ENCODE results near the gene RPS6KB1. TPM values are rescaled to one million over a fixed set of nuclear protein-coding genes. Genes with fewer than 3 reads are reported as not detected.
A peak's percentile ranks its signal among the peaks of the same experiment; 100 is the strongest.
"Not testable (repeated sequence)": the region's sequence is repeated elsewhere in the genome, so short reads cannot be mapped to it uniquely, and the experiment has no call there.

RPS6KB1 gene
- total RNA-seq, 2 experiments from 2014 or later = 41.6 to 44.8 TPM

DNA sequence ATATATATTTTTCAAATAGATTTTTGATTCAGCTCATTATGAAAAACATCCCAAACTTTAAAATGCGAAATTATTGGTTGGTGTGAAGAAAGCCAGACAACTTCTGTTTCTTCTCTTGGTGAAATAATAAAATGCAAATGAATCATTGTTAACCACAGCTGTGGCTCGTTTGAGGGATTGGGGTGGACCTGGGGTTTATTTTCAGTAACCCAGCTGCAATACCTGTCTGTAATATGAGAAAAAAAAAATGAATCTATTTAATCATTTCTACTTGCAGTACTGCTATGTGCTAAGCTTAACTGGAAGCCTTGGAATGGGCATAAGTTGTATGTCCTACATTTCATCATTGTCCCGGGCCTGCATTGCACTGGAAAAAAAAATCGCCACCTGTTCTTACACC is 54.4 kb downstream of the RPS6KB1 start:
- intact Hi-C loops (cut with micrococcal nuclease); POLR2A ChIA-PET; H3K4me3 Mint-ChIP-seq; H3K9me3 Mint-ChIP-seq; H3K27me3 Mint-ChIP-seq: not testable (repeated sequence)
- CTCF ChIA-PET = interaction anchor here (0.5 kb wide), 1 partner anchor 88 kb away, joined by 3 read pairs; no protein-coding TSS in a partner anchor
- DNase-seq = peak; percentile 40
- peak overlapping the region; percentile 58 for H3K27ac Mint-ChIP-seq
- peaks cover 44% of the 10 kb centered on the region for H3K36me3 Mint-ChIP-seq
- peaks cover 28% of the 10 kb centered on the region for H3K4me1 Mint-ChIP-seq (ENCODE audit: low read depth)

DNA sequence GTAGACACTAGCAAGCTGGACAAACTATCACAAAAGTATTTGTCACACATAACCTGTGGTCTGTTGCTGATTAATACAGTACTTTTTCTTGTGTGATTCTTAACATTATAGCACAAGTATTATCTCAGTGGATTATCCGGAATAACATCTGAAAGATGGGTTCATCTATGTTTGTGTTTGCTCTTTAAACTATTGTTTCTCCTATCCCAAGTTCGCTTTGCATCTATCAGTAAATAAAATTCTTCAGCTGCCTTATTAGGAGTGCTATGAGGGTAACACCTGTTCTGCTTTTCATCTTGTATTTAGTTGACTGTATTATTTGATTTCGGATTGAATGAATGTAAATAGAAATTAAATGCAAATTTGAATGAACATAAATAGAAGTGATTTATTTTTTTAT is 57.1 kb downstream of the RPS6KB1 start:
- Mint-ChIP-seq H3K27ac (no peak overlapping the region), H3K4me1 (ENCODE audit: low read depth) (peaks cover 26% of the 10 kb centered on the region), H3K36me3 (peaks cover 39% of the 10 kb centered on the region), H3K9me3 (no peaks in the 10 kb centered on the region), H3K4me3 (no peak overlapping the region), H3K27me3 (no peaks in the 10 kb centered on the region)
- POLR2A ChIA-PET = no interaction called here
- intact Hi-C loops (cut with micrococcal nuclease) = no loop called here
- DNase-seq = no peak
- CTCF ChIA-PET = interaction anchor here (0.7 to 2.3 kb wide), 3 partner anchors 8 to 90 kb away, joined by 3 to 8 read pairs (median 5); no protein-coding TSS in a partner anchor

DNA sequence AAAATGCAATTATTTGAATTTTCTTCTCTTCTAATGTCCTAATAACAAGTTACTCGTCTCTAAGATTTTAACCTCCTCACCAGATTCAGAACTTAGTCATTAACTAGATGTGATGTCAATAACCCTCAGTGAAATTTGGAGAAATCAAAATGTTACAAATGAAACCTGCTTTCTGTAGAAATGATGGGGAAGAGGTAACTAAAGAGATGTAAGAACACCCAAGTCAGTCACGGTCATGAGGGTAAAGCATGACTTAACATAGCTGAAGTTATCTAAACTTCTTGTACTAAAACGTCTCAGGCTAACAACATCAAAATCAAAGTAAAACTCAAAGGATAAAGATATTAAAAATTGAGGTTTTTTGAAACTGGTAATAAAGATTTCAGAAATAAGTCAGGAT is 61.9 kb downstream of the RPS6KB1 start:
- Mint-ChIP-seq H3K4me3 (no peak overlapping the region), H3K27me3 (no peaks in the 10 kb centered on the region), H3K27ac (no peak overlapping the region), H3K36me3 (peaks cover 33% of the 10 kb centered on the region), H3K4me1 (ENCODE audit: low read depth) (peaks cover 13% of the 10 kb centered on the region), H3K9me3 (no peaks in the 10 kb centered on the region)
- POLR2A ChIA-PET = interaction anchor here (2.0 kb wide), 1 partner anchor 10 kb away, joined by 5 read pairs; the partner anchor contains the start of gene RNFT1
- intact Hi-C loops (cut with micrococcal nuclease) = no loop called here
- CTCF ChIA-PET = no interaction called here
- no peak for DNase-seq

DNA sequence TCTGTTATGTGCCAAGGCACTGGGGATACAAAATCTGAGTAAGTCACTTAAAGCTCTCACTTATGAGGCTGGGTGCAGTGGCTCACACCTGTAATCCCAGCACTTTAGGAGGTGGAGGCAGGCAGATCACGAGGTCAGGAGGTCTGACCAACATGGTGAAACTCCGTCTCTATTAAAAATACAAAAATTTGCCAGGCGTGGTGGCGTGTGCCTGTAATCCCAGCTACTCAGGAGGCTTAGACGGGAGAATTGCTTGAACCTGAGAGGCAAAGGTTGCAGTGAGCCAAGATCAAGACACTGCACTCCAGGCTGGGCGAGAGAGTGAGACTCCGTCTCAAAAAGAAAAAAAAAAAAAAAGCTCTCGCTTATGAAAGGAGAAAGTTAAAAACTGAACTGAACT is 66.7 kb downstream of the RPS6KB1 start:
- CTCF ChIA-PET; DNase-seq; H3K27ac Mint-ChIP-seq; H3K9me3 Mint-ChIP-seq; H3K4me3 Mint-ChIP-seq; intact Hi-C loops (cut with micrococcal nuclease); POLR2A ChIA-PET; H3K27me3 Mint-ChIP-seq: not testable (repeated sequence)
- Mint-ChIP-seq H3K36me3 (peaks cover 30% of the 10 kb centered on the region), H3K4me1 (ENCODE audit: low read depth) (peaks cover 22% of the 10 kb centered on the region)

DNA sequence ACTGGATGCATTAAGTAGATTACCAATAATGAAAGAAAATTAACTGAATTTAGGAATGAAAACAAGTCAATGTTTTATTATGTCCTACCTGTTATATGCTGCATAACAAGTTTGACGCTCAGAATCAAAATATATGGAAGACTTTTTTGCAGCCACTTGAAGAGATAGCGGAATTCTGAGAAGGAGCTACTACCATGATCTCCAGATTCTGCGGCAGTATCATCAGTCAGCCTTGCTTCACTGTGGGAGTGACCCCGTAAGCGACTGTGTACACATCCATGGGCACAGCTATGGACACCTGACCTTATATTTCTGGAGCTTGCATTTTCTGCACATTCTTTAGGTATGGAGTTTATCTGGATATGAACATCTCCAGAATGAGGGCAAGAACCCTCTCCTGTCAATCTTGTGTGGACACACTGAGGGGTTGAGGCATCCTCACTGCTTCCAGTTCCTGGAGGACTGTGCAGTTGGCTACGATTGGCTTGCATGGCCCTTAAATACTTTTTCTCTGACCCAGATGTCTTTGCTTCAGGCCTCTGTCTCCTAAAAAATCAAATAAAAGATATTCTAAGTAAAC is 69.9 kb downstream of the RPS6KB1 start:
- peak overlapping the region; percentile 75 for H3K4me3 Mint-ChIP-seq
- no peak for DNase-seq
- H3K27ac Mint-ChIP-seq = no peak overlapping the region
- H3K36me3 Mint-ChIP-seq = peaks cover 15% of the 10 kb centered on the region
- no peaks in the 10 kb centered on the region for H3K9me3 Mint-ChIP-seq
- H3K4me1 Mint-ChIP-seq (ENCODE audit: low read depth) = peaks cover 23% of the 10 kb centered on the region
- CTCF ChIA-PET = interaction anchor here (1.3 kb wide), 1 partner anchor 49 kb away, joined by 4 read pairs; no protein-coding TSS in a partner anchor
- intact Hi-C loops (cut with micrococcal nuclease) = loop anchor here (5.0 kb wide), 1 partner anchor 51 kb away; no protein-coding TSS in a partner anchor
- no peaks in the 10 kb centered on the region for H3K27me3 Mint-ChIP-seq
- POLR2A ChIA-PET = no interaction called here

DNA sequence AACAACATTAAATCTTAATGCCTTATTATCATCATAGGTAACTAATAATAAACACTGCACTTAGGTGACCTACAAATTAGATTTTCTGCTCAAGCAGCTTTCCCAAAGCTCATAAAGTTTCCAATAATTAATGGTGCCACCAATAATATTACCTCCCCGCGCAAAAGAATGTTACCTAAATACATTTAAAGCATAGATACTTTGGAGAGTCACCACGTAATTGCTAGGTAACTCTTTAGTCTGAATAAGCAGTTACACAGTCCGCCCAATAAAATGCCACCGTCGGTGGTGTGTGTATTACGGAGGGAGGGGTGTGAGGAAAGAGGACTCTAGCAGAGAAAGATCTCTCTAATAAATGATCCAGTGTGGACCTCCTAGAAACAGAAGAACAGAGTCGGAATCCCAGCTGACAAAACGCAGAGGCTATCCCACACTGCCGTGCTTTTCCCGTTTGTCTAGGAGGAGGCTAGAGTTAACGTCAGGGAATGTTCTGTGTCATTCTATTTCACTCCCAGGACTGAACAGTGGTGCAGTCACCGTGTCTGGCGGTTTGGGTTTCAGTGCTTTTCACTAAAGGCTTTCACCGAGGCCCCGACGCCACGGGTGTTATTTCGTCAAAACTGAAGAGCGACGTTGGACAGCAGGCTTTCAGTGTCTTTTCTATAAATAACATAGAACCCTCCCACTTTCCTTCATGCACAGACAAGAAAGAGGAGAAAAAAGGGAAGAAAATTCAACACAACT is 71.0 kb downstream of the RPS6KB1 start:
- peak; percentile 74 for DNase-seq
- Mint-ChIP-seq H3K4me1 (ENCODE audit: low read depth) (peaks cover 20% of the 10 kb centered on the region), H3K4me3 (peak overlapping the region; percentile 75), H3K27me3 (no peaks in the 10 kb centered on the region), H3K9me3 (no peaks in the 10 kb centered on the region), H3K36me3 (peaks cover 11% of the 10 kb centered on the region), H3K27ac (peak overlapping the region; percentile 85)
- intact Hi-C loops (cut with micrococcal nuclease) = loop anchor here (1.0 to 5.0 kb wide), 3 partner anchors 23 to 72 kb away; partner anchors contain the start of gene TUBD1
- ChIA-PET CTCF (interaction anchor here (1.6 to 1.7 kb wide), 2 partner anchors 50 to 73 kb away, joined by 5 to 6 read pairs; no protein-coding TSS in a partner anchor), POLR2A (interaction anchor here (0.6 to 1.9 kb wide), 9 partner anchors 10 to 811 kb away, joined by 3 to 10 read pairs (median 4); partner anchors contain the start of genes HEATR6, RPS6KB1, TUBD1 and USP32)

DNA sequence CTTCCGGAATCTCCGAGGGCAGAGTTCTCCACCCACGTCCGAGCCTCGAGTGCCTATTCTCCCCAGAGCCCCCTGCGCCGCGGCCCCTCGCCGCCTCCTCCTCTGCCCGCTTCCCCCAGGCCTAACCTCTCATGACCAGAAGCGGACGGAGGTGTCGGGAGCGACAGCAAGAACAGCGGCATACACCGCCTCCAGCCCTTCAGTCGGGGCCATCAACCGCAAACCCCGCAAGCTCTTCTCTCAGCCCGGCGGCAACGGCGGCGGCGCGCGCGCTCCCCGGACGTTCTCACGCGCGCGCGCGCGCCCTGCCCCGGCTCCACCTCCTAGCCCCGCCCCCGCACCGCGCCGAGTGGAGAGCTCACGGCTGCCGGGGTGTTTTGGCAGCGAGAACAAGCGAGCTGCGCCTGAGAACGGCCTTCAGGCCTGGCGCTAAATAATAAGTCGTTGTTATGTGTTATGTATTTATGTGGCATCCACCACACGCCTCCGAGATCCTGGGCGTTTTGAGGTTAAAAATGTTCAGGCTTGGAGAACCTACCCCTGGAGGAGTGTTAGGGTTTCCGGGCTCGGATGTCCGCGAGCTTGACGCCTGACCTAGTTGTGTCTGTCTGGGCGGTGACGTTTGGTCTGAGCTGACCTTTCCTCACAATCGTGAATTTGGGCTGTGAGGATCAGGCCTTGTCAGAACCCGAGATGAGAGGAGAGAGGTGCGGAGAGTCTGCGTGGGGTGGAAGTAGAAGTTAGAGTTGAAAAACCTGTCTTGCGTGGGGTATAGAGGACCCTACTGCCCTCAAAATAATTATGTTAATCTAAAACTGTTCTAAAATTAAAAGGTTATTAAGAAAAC is 71.8 kb downstream of the RPS6KB1 start, which contains the start of gene RNFT1:
RNFT1 (minus strand) TSS at position 259 of the 847 bp plus-strand sequence; CDS start at position 182, 77 bp downstream.
- peaks cover 17% of the 10 kb centered on the region for H3K4me1 Mint-ChIP-seq (ENCODE audit: low read depth)
- H3K27ac Mint-ChIP-seq = peak within 1 kb of the TSS; percentile 85
- ChIA-PET POLR2A (interaction anchor here (0.6 to 1.9 kb wide), 11 partner anchors 10 to 812 kb away, joined by 3 to 10 read pairs (median 4); partner anchors contain the start of genes HEATR6, RPS6KB1, TUBD1 and USP32), CTCF (interaction anchor here (0.5 to 1.7 kb wide), 4 partner anchors 51 to 1207 kb away, joined by 3 to 6 read pairs (median 4); no protein-coding TSS in a partner anchor)
- intact Hi-C loops (cut with micrococcal nuclease) = loop anchor here (1.0 to 5.0 kb wide), 3 partner anchors 23 to 72 kb away; partner anchors contain the start of gene TUBD1
- DNase-seq = peak; percentile 93
- H3K27me3 Mint-ChIP-seq = no peaks in the 10 kb centered on the region
- H3K4me3 Mint-ChIP-seq = peak within 1 kb of the TSS; percentile 75
- peaks cover 7% of the 10 kb centered on the region for H3K36me3 Mint-ChIP-seq
- no peaks in the 10 kb centered on the region for H3K9me3 Mint-ChIP-seq

DNA sequence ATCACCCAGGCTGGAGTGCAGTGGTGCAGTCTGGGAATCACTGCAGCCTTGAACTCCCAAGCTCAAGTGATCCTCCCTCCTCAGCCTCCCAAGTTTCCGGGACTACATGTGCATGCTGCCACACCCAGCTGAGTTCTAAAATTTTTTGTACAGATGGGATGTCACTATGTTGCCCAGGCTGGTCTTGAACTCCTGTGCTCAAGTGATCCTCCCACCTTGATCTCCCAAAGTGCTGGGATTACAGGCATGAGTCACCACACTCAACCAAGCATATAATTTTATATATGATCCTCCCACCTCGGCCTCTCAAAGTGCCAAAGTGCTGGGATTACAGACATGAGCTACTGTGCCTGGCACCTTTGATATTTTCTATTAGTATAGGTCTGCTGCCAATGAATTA is 78.8 kb downstream of the RPS6KB1 start:
- DNase-seq; H3K27me3 Mint-ChIP-seq; H3K4me1 Mint-ChIP-seq (ENCODE audit: low read depth); H3K27ac Mint-ChIP-seq; POLR2A ChIA-PET; CTCF ChIA-PET; intact Hi-C loops (cut with micrococcal nuclease); H3K36me3 Mint-ChIP-seq; H3K9me3 Mint-ChIP-seq; H3K4me3 Mint-ChIP-seq: not testable (repeated sequence)

DNA sequence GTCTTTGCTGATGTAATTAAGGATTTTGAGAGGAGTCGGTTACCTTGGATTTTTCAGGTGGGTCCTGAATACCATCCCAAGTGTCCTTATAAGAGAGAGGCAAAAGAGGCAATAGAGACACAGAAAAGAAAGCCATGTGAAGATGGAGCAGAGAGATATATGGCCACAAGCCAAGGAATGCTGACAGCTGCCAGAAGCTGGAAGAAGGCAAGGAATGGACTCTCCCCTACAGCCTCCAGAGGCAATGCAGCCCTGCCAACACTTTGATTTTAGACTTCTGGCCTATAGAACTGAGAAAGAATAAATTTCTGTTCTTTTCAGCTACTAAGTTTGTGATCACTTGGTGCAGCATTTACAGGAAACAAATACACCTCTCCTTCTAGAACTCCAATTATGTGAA is 79.9 kb downstream of the RPS6KB1 start:
- no peak for DNase-seq
- no peak overlapping the region for H3K4me3 Mint-ChIP-seq
- ChIA-PET POLR2A (no interaction called here), CTCF (no interaction called here)
- no peak overlapping the region for H3K27ac Mint-ChIP-seq
- H3K27me3 Mint-ChIP-seq = no peaks in the 10 kb centered on the region
- intact Hi-C loops (cut with micrococcal nuclease) = no loop called here
- no peaks in the 10 kb centered on the region for H3K36me3 Mint-ChIP-seq
- H3K9me3 Mint-ChIP-seq = no peaks in the 10 kb centered on the region
- no peaks in the 10 kb centered on the region for H3K4me1 Mint-ChIP-seq (ENCODE audit: low read depth)

DNA sequence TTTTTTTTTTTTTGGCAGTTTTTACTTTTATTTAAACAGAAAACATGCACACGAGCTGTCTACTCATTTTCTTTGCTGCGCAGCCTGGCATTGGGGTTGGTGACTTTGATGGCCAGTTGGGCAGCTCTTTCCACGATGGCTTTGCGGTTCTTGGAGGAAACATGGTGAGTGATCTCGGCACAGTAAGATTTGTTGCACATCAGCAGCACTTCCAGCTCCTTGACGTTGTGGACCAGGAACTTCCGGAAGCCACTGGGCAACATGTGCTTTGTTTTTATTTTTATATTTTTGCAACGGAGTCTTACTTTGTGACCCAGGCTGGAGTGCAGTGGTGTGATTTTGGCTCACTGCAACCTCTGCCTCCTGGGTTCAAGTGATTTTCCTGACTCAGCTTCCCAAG is 80.6 kb downstream of the RPS6KB1 start:
- CTCF ChIA-PET; H3K27me3 Mint-ChIP-seq; H3K9me3 Mint-ChIP-seq; H3K27ac Mint-ChIP-seq; H3K4me1 Mint-ChIP-seq (ENCODE audit: low read depth); H3K36me3 Mint-ChIP-seq; H3K4me3 Mint-ChIP-seq; DNase-seq; intact Hi-C loops (cut with micrococcal nuclease); POLR2A ChIA-PET: not testable (repeated sequence)

DNA sequence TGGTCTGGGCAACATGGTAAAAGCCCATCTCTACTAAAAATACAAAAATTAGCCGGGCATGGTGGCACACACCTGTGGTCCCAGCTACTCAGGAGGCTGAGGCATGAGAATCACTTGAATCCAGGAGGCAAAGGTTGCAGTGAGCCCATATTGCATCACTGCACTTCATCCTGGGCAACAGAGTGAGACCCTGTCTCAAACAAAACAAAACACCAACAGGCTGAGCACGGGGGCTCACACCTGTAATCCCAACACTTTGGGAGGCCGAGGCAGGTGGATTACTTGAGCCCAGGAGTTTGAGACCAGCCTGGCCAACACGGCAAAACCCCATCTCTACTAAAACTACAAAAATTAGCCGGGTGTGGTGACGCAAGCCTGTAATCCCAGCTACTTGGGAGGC is 82.2 kb downstream of the RPS6KB1 start:
- H3K27me3 Mint-ChIP-seq; intact Hi-C loops (cut with micrococcal nuclease); H3K36me3 Mint-ChIP-seq; DNase-seq; H3K9me3 Mint-ChIP-seq; H3K27ac Mint-ChIP-seq; H3K4me1 Mint-ChIP-seq (ENCODE audit: low read depth); H3K4me3 Mint-ChIP-seq: not testable (repeated sequence)
- POLR2A ChIA-PET = interaction anchor here (1.5 kb wide), 1 partner anchor 11 kb away, joined by 3 read pairs; the partner anchor contains the start of gene RNFT1
- CTCF ChIA-PET = interaction anchor here (0.7 kb wide), 1 partner anchor 809 kb away, joined by 3 read pairs; no protein-coding TSS in a partner anchor

Data from activated CD4-positive, alpha-beta memory T cell treated with anti-CD3 and anti-CD28 coated beads for 36 hours (primary cell).